Loucy (cell line): Measurements from ENCODE around the gene PBOV1.

Experiments
- H2AFZ ChIP-seq: fragments of 200-600 bp; sonication (generic); 2 replicates; pipeline ENCODE4 v1.6.0; 2016; ENCODE audit warnings: antibody characterized with exemption, mild to moderate bottlenecking, low read length, moderate library complexity
- H3F3A ChIP-seq: fragments of 200-600 bp; 2 replicates; pipeline ENCODE4 v1.6.0; 2016; ENCODE audit warnings: antibody characterized with exemption, low read depth, mild to moderate bottlenecking
- H3K27me3 ChIP-seq: fragments of 200-600 bp; sonication (generic); 2 replicates; pipeline ENCODE4 v1.6.1; 2014; ENCODE audit warnings: low read length, mild to moderate bottlenecking; ENCODE audit not compliant: insufficient read depth, poor library complexity, severe bottlenecking
- H3K36me3 ChIP-seq: fragments of 200-600 bp; sonication (generic); 2 replicates; pipeline ENCODE4 v1.6.1; 2016; ENCODE audit warnings: low read length; ENCODE audit not compliant: insufficient read depth
- H3K4me1 ChIP-seq: fragments of 200-600 bp; sonication (generic); 2 replicates; pipeline ENCODE4 v1.5.1; 2014; ENCODE audit warnings: low read length, mild to moderate bottlenecking; ENCODE audit not compliant: insufficient read depth, poor library complexity, severe bottlenecking
- H3K4me2 ChIP-seq: fragments of 200-600 bp; sonication (generic); 2 replicates; pipeline ENCODE4 v1.6.0; 2014; ENCODE audit warnings: antibody characterized with exemption, low read length, low read depth, mild to moderate bottlenecking; ENCODE audit not compliant: poor library complexity, severe bottlenecking
- H3K4me3 ChIP-seq: fragments of 200-600 bp; sonication (generic); 2 replicates; pipeline ENCODE4 v1.5.1; 2014; ENCODE audit warnings: low read length, mild to moderate bottlenecking, mixed read lengths; ENCODE audit not compliant: poor library complexity, severe bottlenecking
- H3K79me2 ChIP-seq: fragments of 200-600 bp; sonication (generic); 2 replicates; pipeline ENCODE4 v1.6.1; 2014; ENCODE audit warnings: low read length; ENCODE audit not compliant: insufficient read depth
- H3K9ac ChIP-seq: fragments of 200-600 bp; sonication (generic); 2 replicates; pipeline ENCODE4 v1.6.0; 2014; ENCODE audit warnings: mild to moderate bottlenecking, low read depth, low read length, moderate library complexity; ENCODE audit not compliant: poor library complexity, severe bottlenecking
- H3K9me2 ChIP-seq: fragments of 200-600 bp; sonication (generic); replicated peaks from 2 replicates; pipeline ENCODE4 v1.6.1; 2016; ENCODE audit warnings: low read depth, low read length, mixed read lengths
- H3K9me3 ChIP-seq: fragments of 200-600 bp; sonication (generic); 2 replicates; pipeline ENCODE4 v1.6.1; 2014; ENCODE audit warnings: mild to moderate bottlenecking, antibody characterized with exemption, low read length, low read depth; ENCODE audit not compliant: insufficient read depth
- H4K20me1 ChIP-seq: fragments of 200-600 bp; sonication (generic); 2 replicates; pipeline ENCODE4 v1.6.0; 2014; ENCODE audit warnings: antibody characterized with exemption, low read length, mild to moderate bottlenecking; ENCODE audit not compliant: insufficient read depth, poor library complexity, severe bottlenecking
- CTCF ChIP-seq: fragments of 200-600 bp; sonication (generic); conservative IDR thresholded peaks from 2 replicates; pipeline ENCODE4 v1.5.1; 2014; ENCODE audit warnings: mild to moderate bottlenecking, antibody characterized with exemption, low read length
- EZH2phosphoT487 ChIP-seq: fragments of 200-600 bp; IDR thresholded peaks from 2 replicates; pipeline ENCODE4 v1.6.1; 2018; ENCODE audit warnings: antibody characterized with exemption, mild to moderate bottlenecking, moderate library complexity, borderline replicate concordance

PBOV1 gene

GRCh38 chr6:138229663-138230179 lies 11.4 kb upstream of the PBOV1 start:
- H3K9me3 ChIP-seq: no peaks in the 10 kb centered on the region
- H3K9me2 ChIP-seq: no peaks in the 10 kb centered on the region
- H3F3A ChIP-seq: no peaks in the 10 kb centered on the region
- no peaks in the 10 kb centered on the region for H3K27me3 ChIP-seq
- TF ChIP-seq CTCF: no peak
- no peak for TF ChIP-seq EZH2phosphoT487
- H3K4me3 ChIP-seq: no peak overlapping the region
- H4K20me1 ChIP-seq: no peaks in the 10 kb centered on the region
- no peak overlapping the region for H3K4me2 ChIP-seq
- no peak overlapping the region for H3K9ac ChIP-seq
- no peaks in the 10 kb centered on the region for H3K79me2 ChIP-seq
- no peaks in the 10 kb centered on the region for H3K36me3 ChIP-seq
- no peak overlapping the region for H2AFZ ChIP-seq
- no peaks in the 10 kb centered on the region for H3K4me1 ChIP-seq

GRCh38 chr6:138229072-138229471 lies 10.8 kb upstream of the PBOV1 start:
- no peaks in the 10 kb centered on the region for H4K20me1 ChIP-seq
- no peaks in the 10 kb centered on the region for H3K79me2 ChIP-seq
- no peak overlapping the region for H3K4me2 ChIP-seq
- TF ChIP-seq CTCF (no peak), EZH2phosphoT487 (no peak)
- H3K36me3 ChIP-seq: no peaks in the 10 kb centered on the region
- no peak overlapping the region for H2AFZ ChIP-seq
- H3K9me2 ChIP-seq: no peaks in the 10 kb centered on the region
- no peaks in the 10 kb centered on the region for H3F3A ChIP-seq
- no peak overlapping the region for H3K9ac ChIP-seq
- H3K4me3 ChIP-seq: no peak overlapping the region
- H3K27me3 ChIP-seq: no peaks in the 10 kb centered on the region
- H3K9me3 ChIP-seq: no peaks in the 10 kb centered on the region
- no peaks in the 10 kb centered on the region for H3K4me1 ChIP-seq

DNA sequence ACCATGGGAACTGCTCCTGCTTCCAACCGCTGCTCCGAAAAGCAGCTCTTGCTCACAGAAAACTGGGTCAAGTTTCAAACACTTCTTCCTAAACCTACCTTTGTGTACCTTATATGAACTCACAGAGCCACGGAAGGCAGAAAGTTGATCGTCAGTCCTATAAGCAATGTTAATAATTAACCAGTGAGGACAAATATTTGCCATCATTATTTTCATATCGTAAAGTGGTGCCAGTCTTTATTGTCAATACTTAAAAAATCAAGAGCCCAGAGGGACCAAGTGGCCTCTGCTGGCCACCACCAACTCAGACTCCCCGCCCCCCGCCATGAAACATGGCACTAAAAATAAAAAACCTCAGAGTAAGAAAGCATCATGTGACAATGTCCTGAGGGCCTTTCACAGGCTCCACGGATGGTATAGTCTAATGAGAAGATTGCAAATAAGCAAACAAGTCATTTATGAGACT lies 9.1 kb upstream of the PBOV1 start:
- no peaks in the 10 kb centered on the region for H3K36me3 ChIP-seq
- no peaks in the 10 kb centered on the region for H3F3A ChIP-seq
- no peak overlapping the region for H3K4me3 ChIP-seq
- H3K79me2 ChIP-seq: no peaks in the 10 kb centered on the region
- H3K9me2 ChIP-seq: no peaks in the 10 kb centered on the region
- no peaks in the 10 kb centered on the region for H3K27me3 ChIP-seq
- no peaks in the 10 kb centered on the region for H4K20me1 ChIP-seq
- H3K4me1 ChIP-seq: no peaks in the 10 kb centered on the region
- H3K4me2 ChIP-seq: no peak overlapping the region
- H3K9ac ChIP-seq: no peak overlapping the region
- no peak overlapping the region for H2AFZ ChIP-seq
- no peaks in the 10 kb centered on the region for H3K9me3 ChIP-seq
- TF ChIP-seq CTCF (no peak), EZH2phosphoT487 (no peak)
